IPS DF 19.7 (cell line): Measurements from ENCODE around the gene ZBTB16.

Experiments
- DNase-seq: peaks from one replicate; pipeline ENCODE4 v3.0.0-alpha.2; 2013; ENCODE audit warnings: low read depth, low spot score

Gene ZBTB16

GRCh38 chr11:114167355-114167754, 107.8 kb downstream of the ZBTB16 start:
- no peak for DNase-seq

- no peak for DNase-seq
Observed at GRCh38 chr11:114167771-114168448, 108.4 kb downstream of the ZBTB16 start.

GRCh38 chr11:114168691-114169090, 109.2 kb downstream of the ZBTB16 start:
- DNase-seq = no peak

DNA sequence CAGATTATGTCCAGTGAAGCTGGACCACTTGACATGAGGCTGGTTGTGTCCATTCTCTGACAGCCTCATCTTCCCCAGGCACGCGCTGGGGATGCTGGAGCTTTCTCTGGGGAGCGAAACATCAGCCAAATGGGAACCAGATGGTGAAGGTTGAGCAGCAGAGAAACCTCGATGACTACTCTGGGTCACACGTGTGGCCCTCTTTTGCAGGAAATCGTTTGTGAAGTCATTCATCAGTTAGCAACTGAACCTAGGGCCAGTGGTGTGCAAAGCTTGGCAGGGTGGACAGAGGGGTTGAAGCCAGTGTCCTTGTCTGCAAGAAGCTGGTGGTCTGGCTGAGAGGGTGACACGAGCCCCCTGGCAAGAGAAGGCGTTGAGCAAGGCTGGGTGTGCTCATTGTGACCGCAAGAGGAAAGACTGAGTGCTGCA, 109.8 kb downstream of the ZBTB16 start:
- DNase-seq = no peak

- no peak for DNase-seq
Observed at GRCh38 chr11:114169821-114170220, 110.3 kb downstream of the ZBTB16 start.

DNA sequence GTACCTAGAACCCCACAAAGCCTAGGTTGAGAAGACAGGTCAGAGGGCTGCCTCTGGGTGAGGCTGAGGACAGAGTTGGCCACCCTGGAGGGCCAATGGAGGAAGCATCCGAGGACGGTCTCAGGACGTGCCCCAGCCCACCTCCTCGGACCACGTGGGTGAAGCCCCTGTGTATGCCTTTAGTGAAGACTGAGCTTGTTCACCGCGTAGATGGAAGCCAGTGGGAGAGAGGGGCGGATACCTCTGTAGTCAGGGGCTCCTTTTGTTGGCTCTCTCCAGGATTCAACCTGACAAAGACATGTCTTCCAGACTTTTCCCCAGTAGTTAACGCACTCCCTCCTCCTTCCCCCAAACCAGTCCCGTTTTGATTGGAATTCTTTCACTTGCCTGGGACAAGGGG, 110.7 kb downstream of the ZBTB16 start:
- no peak for DNase-seq

- DNase-seq = no peak
Observed at GRCh38 chr11:114171257-114172054, 111.9 kb downstream of the ZBTB16 start.

- DNase-seq = no peak
Observed at GRCh38 chr11:114172055-114172861, 112.7 kb downstream of the ZBTB16 start.

GRCh38 chr11:114172871-114173444, 113.4 kb downstream of the ZBTB16 start:
- no peak for DNase-seq

DNA sequence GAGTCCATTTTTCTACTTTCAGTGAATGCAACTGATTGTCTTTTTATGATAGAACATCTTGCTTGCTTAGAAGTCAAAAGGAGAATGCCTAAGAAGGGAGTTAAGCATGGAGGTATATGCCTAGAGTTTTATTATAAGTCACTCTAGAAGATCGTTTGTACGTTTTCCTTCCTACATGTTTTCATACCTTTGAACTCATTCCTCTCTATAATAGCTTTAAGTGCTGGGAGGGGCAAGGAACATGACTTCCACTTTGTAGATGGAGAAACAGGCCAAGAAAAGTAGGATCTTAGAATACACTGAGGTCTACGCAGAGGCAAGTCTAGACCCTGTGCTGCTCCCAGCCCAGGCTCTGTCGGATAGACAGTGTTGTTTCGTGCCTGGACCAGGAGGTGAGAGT, 114.3 kb downstream of the ZBTB16 start:
- no peak for DNase-seq

DNA sequence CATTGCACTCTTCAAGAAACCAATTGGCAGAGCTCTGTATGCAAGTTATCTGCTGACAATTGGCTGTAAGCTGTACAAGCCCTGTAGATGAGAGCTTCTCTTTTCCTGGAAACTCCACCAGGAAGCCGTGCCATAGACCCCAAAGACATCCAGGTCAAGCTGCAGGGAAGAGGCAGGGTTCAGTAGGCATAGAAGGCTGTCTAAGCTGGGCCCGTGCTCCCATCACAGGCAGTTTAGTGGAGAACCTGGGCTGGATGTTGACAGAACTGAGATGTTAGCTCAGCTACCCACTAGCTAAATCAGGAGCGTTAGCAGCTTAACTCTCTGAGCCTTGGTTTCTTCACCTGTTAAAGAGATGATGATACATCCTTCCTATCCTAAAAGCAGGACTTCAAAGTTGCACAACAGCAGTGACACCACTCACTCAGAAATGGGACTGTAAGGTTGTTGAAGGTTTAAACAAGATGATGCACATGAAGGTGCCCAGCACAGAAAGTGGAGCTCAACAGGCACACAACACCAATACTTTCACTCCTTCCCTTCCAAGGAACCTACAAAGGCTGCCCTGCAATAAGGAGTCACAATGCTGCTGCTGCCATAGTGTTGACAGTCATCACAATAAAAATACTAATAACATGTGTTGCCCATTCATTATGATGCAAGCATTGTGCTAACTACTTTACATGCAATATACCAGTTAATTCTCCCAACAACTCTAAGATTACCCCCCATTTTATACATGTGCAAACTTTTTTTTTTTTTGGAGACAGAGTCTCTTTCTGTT, 115.4 kb downstream of the ZBTB16 start:
- no peak for DNase-seq

DNA sequence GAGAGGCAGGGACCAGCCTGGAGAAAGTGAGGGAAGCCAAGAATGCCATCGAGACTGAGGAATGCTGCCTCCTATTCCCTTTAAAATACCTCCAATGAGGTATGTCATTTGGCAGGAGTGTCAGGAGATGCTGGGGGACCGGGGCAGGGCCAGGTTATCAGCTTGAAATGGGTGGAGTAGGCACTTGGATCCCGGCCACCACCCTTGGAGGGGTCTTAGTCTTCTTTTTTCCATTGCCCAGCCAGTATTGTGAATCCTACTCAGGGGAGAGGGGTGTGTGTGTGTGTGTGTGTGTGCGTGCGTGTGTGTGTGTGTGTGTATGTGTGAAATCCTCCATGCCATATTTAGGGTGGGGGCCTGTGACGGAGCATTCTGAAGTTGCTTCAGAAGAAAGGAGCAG, 116.2 kb downstream of the ZBTB16 start:
- DNase-seq = no peak

- no peak for DNase-seq
Observed at GRCh38 chr11:114176321-114176720, 116.8 kb downstream of the ZBTB16 start.

GRCh38 chr11:114178656-114179055, 119.1 kb downstream of the ZBTB16 start:
- DNase-seq = no peak

- no peak for DNase-seq
Observed at GRCh38 chr11:114179234-114179941, 119.9 kb downstream of the ZBTB16 start.

- DNase-seq = peak; percentile 20
Observed at GRCh38 chr11:114180301-114181055, 121.0 kb downstream of the ZBTB16 start.

- no peak for DNase-seq
Observed at GRCh38 chr11:114181195-114181594, 121.7 kb downstream of the ZBTB16 start.

GRCh38 chr11:114181752-114182151, 122.2 kb downstream of the ZBTB16 start:
- no peak for DNase-seq

DNA sequence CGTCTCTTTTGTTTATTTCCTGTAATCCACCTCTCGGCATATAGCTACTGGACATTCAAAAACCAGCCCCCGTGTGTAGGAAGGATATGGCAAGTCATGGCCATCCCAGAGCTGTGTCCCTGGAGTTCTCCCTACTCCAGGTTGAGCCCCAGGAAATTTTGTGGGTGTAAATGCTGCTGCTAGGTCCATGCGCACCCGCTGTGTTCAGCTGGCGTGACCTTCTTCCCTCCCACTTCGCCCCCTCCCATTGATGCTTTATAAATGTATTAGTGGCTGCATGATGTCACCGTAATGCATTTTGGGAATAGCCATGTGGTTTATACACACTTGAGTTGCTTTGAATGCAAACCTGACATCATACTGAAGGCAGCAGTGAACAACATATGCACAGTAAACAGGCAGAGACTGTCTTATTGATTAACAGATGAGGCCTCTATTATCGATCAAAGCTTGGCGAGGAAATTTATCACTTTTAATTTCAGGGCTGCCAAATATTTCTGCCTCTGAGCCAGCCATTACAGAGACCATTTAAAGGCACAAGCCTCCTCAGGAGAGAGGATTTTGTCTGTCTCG, 123.0 kb downstream of the ZBTB16 start:
- DNase-seq = no peak
